ENCODE data around the gene SELENOP.

- TF ChIP-seq CTCF (IDR thresholded peaks at IDR 0.05) = no peak
- TF ChIP-seq POLR2A (IDR thresholded peaks at IDR 0.05) = no peak
These were observed 3.8 kb downstream of the SELENOP start for GRCh38 chr5:42807722-42808447.

Data from uterus (tissue), 2 donors.